Heart left ventricle (tissue), 16 donors: Measurements from ENCODE around the gene PRKAR1B. TPM values are rescaled to one million over a fixed set of nuclear protein-coding genes. Genes with fewer than 3 reads are reported as not detected.
"Not testable (repeated sequence)": the region's sequence is repeated elsewhere in the genome, so short reads cannot be mapped to it uniquely, and the experiment has no call there.

Experiments used
- ATAC-seq, 4 donors: fragments of 200-7000 bp; cut with Tn5 transposase; one replicate each; pipeline ENCODE4 v1.9.1; 2020 to 2022; ENCODE audit warnings: moderate library complexity in 4 of 4, mild to moderate bottlenecking in 3 of 4, moderate number of reproducible peaks in 1 of 4
- DNase-seq, 5 donors: peaks; one replicate each; pipeline ENCODE4 v3.0.0-alpha.2; 2020
- H3K27ac ChIP-seq, 12 donors: fragments of 200-600 bp; sonication (generic) in 4 of 12; one replicate each; pipeline versions ENCODE4 v1.5.0 to v1.8.0; 2016 to 2022; ENCODE audit warnings: mild to moderate bottlenecking in 2 of 12
- H3K27me3 ChIP-seq, 9 donors: fragments of 200-600 bp; sonication (generic) in 2 of 9; one replicate each; pipeline versions ENCODE4 v1.5.1 to v1.8.0; 2016 to 2022; ENCODE audit warnings: mild to moderate bottlenecking in 3 of 9
- H3K36me3 ChIP-seq, 9 donors: fragments of 200-600 bp; sonication (generic) in 2 of 9; one replicate each; pipeline versions ENCODE4 v1.5.0 to v1.8.0; 2018 to 2022; ENCODE audit warnings: mild to moderate bottlenecking in 2 of 9
- H3K4me1 ChIP-seq, 12 donors: fragments of 200-600 bp; sonication (generic) in 4 of 12; one replicate each; pipeline versions ENCODE4 v1.5.0 to v1.8.0; 2016 to 2022; ENCODE audit warnings: mild to moderate bottlenecking in 3 of 12
- H3K4me3 ChIP-seq, 12 donors: fragments of 200-600 bp; sonication (generic) in 4 of 12; one replicate each; pipeline versions ENCODE4 v1.5.0 to v1.8.0; 2017 to 2022; ENCODE audit warnings: mild to moderate bottlenecking in 9 of 12, moderate library complexity in 4 of 12
- H3K9me3 ChIP-seq, 12 donors: fragments of 200-600 bp; sonication (generic) in 4 of 12; one replicate each; pipeline versions ENCODE4 v1.5.0 to v1.8.0; 2016 to 2022; ENCODE audit warnings: mild to moderate bottlenecking in 1 of 12
- CTCF ChIP-seq, 12 donors: fragments of 200-600 bp; sonication (generic) in 4 of 12; IDR thresholded peaks; one replicate each; pipeline versions ENCODE4 v1.5.0 to v1.8.0; 2018 to 2022; ENCODE audit warnings: antibody characterized with exemption in 12 of 12, mild to moderate bottlenecking in 5 of 12
- POLR2A ChIP-seq, 2 donors: fragments of 450-650 bp; IDR thresholded peaks; one replicate each; pipeline ENCODE4 v1.6.1; 2017; ENCODE audit warnings: antibody characterized with exemption in 2 of 2, mild to moderate bottlenecking in 2 of 2, moderate library complexity in 2 of 2
- WGBS, 4 donors: extraction: QIAGEN DNeasy Blood & Tissue Kit in 2 of 4; methylation state at CpG; one replicate each; pipeline versions ENCODE4 v1.1.5 to v1.1.7; 2013 to 2018; 5-methylcytosine and 5-hydroxymethylcytosine counted together
- intact Hi-C, 10 donors: fragments of 100-400 bp; cut with DNase I; formaldehyde crosslinking; loops; one replicate each; pipeline versions ENCODE4 v1.11.1 to v1.14.2; 2022
- polyA plus RNA-seq, 2 donors: library from polyadenylated mRNA; stranded (reverse); fragments of 200-250 nt; gene quantifications; one replicate each; pipeline ENCODE4 v1.2.3, GENCODE V29; 2013
- total RNA-seq, 9 donors: library from RNA; depleted of rRNA in 2 of 9; stranded (reverse); fragments of >200 nt in 2 of 9; fragmentation: NEBNext Ultra II Directional in 3 of 9; extraction: Animal tissue kit (Norgen Biotek cat#: 25700) in 3 of 9; gene quantifications; one replicate each; pipeline versions ENCODE4 v1.1.0 to v1.2.4, GENCODE V29; 2016 to 2023
- donor health status: ischemic (EF 13 %, LVEDD 7.1; RV severe dilation, severe dysfunction).
- donor health status: healthy with polysubstance abuse.
- donor health status: DM: no; HTN: yes; CAD: no.
- donor health status: DM: no; HTN: no; CAD: no.
- donor health status: ischemic (EF 25% LVEDD 6.9; RV normal size, moderate dysfunction).
- donor health status: ischemic (EF 25% LVEDD 5.7; RV mildly dilated, moderate dysfunction).
- donor health status: healthy.
- donor health status: DM: yes; HTN: yes; CAD: no.
- donor health status: ischemic (EF 35%, LVEDD 5.7; RV mildly dilated, moderate dysfunction).
- donor health status: nonischemic (EF 11% LVEDD 7.7; RV severe dilation, severe dysfunction).
- donor health status: DM: yes; HTN: yes; CAD: no.
- donor health status: PGD.
- donor health status: ischemic (EF 29% LVEDD 5.4; RV normal size, mild dysfunction).
- donor health status: nonischemic (EF 23%, LVEDD 6.1; RV moderate dilation, normal function).

The PRKAR1B gene
- total and polyA plus RNA-seq, 11 donors = 4.1 to 22.2 (median 17.9) TPM

- intact Hi-C loops = no loop called here
- peaks cover 0 to 3% (median 0%) of the 10 kb centered on the region in 12 donors for H3K9me3 ChIP-seq
- H3K27ac ChIP-seq = no peak overlapping the region
- H3K36me3 ChIP-seq = no peaks in the 10 kb centered on the region
- TF ChIP-seq CTCF (IDR thresholded peaks at IDR 0.05) (no peak), POLR2A (IDR thresholded peaks at IDR 0.05) (no peak)
- H3K4me3 ChIP-seq = no peak overlapping the region
- DNase-seq = no peak
- WGBS, 4 donors = 89 to 94% (median 92%) methylated on average over 8 to 18 of the region's 18 CpGs
- H3K27me3 ChIP-seq = no peaks in the 10 kb centered on the region
- peaks cover 0 to 9% (median 0%) of the 10 kb centered on the region in 12 donors for H3K4me1 ChIP-seq
- no peak for ATAC-seq
Observed at GRCh38 chr7:553636-554111, 173.4 kb downstream of the PRKAR1B start.

GRCh38 chr7:552868-553635, 174.0 kb downstream of the PRKAR1B start:
- Histone ChIP-seq H3K4me3 (no peak overlapping the region), H3K36me3 (no peaks in the 10 kb centered on the region)
- no peak for ATAC-seq

GRCh38 chr7:552151-552867, 174.8 kb downstream of the PRKAR1B start:
- H3K4me1 ChIP-seq, ATAC-seq, DNase-seq, H3K9me3 ChIP-seq, H3K4me3 ChIP-seq, H3K36me3 ChIP-seq, H3K27me3 ChIP-seq, H3K27ac ChIP-seq, intact Hi-C loops: not testable (repeated sequence)
- 64 to 83% (median 77%) methylated on average over 11 to 32 of the region's 32 CpGs for WGBS, 4 donors

More at GRCh38 chr7:552868-553635, 174.0 kb downstream of the PRKAR1B start:
- Histone ChIP-seq H3K4me1 (peaks cover 0 to 7% (median 0%) of the 10 kb centered on the region in 12 donors), H3K27me3 (no peaks in the 10 kb centered on the region), H3K9me3 (peaks cover 0 to 3% (median 0%) of the 10 kb centered on the region in 12 donors), H3K27ac (no peak overlapping the region)
- WGBS, 4 donors = 77 to 84% (median 81%) methylated on average over 25 to 44 of the region's 44 CpGs
- TF ChIP-seq CTCF (IDR thresholded peaks at IDR 0.05) = no peak
- TF ChIP-seq POLR2A (IDR thresholded peaks at IDR 0.05) = no peak
- no peak for DNase-seq
- intact Hi-C loops = no loop called here

GRCh38 chr7:551615-551970, 175.5 kb downstream of the PRKAR1B start:
- H3K4me3 ChIP-seq, H3K27me3 ChIP-seq, ATAC-seq, H3K9me3 ChIP-seq, H3K36me3 ChIP-seq, H3K4me1 ChIP-seq, H3K27ac ChIP-seq, intact Hi-C loops, DNase-seq: not testable (repeated sequence)
- 88 to 98% (median 95%) methylated on average over 9 of the region's 9 CpGs for WGBS, 4 donors

GRCh38 chr7:550881-551614, 176.0 kb downstream of the PRKAR1B start:
- Histone ChIP-seq H3K36me3 (no peaks in the 10 kb centered on the region), H3K4me3 (no peak overlapping the region), H3K9me3 (no peaks in the 10 kb centered on the region), H3K27ac (no peak overlapping the region), H3K27me3 (no peaks in the 10 kb centered on the region), H3K4me1 (no peaks in the 10 kb centered on the region)
- TF ChIP-seq CTCF (IDR thresholded peaks at IDR 0.05) = no peak
- no peak for TF ChIP-seq POLR2A (IDR thresholded peaks at IDR 0.05)
- DNase-seq (no peak), ATAC-seq (no peak)
- intact Hi-C loops = no loop called here
- WGBS, 4 donors = 96 to 97% (median 96%) methylated on average over 15 to 19 of the region's 19 CpGs
